Effector memory CD8-positive, alpha-beta T cell (primary cell): ENCODE results near the gene SPON2.
A peak's percentile ranks its signal among the peaks of the same experiment; 100 is the strongest.

Experiments
- ATAC-seq: fragments of 150-1000 bp; cut with Tn5 transposase; replicated peaks from 2 replicates; pipeline ENCODE4 v1.10.0; 2021; ENCODE audit warnings: mild to moderate bottlenecking, moderate library complexity
- DNase-seq, 3 experiments: peaks; one replicate each; pipeline ENCODE4 v3.0.0; 2021
- H3K27ac Mint-ChIP-seq, 2 donors: one replicate each; pipeline ENCODE4 v1.8.0; 2022; ENCODE audit warnings: mild to moderate bottlenecking in 2 of 2, mixed read lengths in 2 of 2, moderate library complexity in 2 of 2
- H3K27me3 Mint-ChIP-seq, 2 donors: one replicate each; pipeline ENCODE4 v1.8.0; 2022; ENCODE audit warnings: mixed read lengths in 2 of 2
- H3K36me3 Mint-ChIP-seq: one replicate; pipeline ENCODE4 v1.8.0; 2022; ENCODE audit warnings: mild to moderate bottlenecking, moderate library complexity, mixed read lengths; ENCODE audit not compliant: insufficient read depth
- H3K4me1 Mint-ChIP-seq, 2 donors: one replicate each; pipeline ENCODE4 v1.8.0; 2022; ENCODE audit warnings: low read depth in 2 of 2, mixed read lengths in 2 of 2
- H3K4me3 Mint-ChIP-seq, 2 donors: one replicate each; pipeline ENCODE4 v1.8.0; 2022; ENCODE audit warnings: mild to moderate bottlenecking in 2 of 2, mixed read lengths in 2 of 2, moderate library complexity in 2 of 2
- H3K9me3 Mint-ChIP-seq, 2 donors: one replicate each; pipeline ENCODE4 v1.8.0; 2022; ENCODE audit warnings: mixed read lengths in 2 of 2

SPON2 gene

DNA sequence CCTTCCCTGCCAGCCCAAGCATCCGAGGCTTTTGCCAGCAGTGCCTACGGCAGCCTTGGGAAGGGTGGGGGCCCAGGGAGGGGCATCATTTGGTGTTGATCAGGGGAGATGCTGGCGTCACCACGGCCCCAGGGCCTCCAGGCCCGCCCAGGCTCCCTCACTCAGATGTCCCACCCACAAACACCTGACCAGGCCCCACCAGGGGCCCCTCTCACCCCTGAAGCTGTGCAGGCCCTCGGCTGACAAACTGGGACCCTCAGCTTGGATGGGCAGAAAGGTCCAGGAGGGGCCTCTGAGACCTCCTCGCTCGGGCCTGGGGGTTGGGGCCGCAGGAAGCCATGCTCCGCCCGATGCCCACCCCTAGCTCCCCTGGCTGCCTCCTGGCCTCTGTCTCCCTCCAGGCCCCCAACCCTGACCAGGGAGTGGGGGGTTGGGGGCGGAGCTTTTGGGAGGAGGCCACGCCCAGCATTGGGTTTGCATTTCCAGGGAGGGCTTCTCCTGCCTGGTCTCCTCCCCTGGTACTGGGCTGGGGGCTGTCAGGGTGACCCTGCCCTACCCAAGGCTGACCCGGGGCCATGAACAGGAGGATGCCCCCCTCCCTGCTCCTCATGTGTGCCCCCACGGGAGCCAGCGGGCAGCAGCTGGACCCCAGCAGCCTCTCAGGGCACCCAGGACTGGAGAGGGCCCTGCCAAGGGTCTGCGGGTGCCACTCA lies 33.4 kb upstream of the SPON2 start:
- Mint-ChIP-seq H3K4me1 (peaks cover 36 to 51% of the 10 kb centered on the region in 2 donors), H3K4me3 (peak overlapping the region; percentile 91 to 93), H3K36me3 (peaks cover 31% of the 10 kb centered on the region), H3K9me3 (no peaks in the 10 kb centered on the region), H3K27me3 (no peaks in the 10 kb centered on the region), H3K27ac (peak overlapping the region in 1 of 2 donors; percentile 99)
- no peak for ATAC-seq
- DNase-seq = no peak

DNA sequence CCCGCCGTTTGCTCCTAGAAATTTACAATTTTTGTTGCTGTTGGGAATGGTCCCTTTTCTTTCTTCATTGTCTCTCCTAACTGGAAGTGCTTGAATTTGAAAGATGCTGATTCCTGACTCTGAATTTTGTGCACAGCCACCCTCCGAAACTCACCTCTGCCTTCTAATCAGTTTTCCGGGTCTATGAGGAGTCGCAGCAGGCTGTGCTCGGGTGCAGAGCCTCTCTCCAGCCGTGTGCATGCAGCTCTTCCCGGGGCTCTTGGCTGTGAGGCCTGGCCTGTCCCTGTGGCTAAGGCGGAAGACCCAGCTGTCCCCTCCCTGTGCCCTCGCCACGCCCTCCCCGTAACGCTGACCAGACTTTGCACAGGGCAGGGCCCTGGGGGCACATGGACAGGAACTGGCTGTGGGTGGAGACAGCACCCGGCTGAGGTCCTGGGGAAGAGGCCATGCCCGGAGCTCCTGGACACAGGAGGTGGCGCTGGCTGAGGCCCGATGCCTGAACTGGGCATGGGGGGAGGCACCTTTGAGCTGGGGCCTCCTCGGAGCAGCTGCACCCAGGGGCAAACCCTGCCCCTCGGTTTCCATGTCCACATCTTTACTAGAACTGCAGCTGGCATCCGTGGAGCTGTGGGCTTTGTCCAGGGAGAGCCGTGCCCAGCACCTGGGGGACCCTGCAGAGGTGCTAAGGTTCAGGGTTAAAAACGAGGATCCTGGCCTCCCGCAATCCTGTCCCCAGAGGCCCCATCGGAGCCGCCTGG lies 32.6 kb upstream of the SPON2 start:
- no peak for ATAC-seq
- Mint-ChIP-seq H3K9me3 (no peaks in the 10 kb centered on the region), H3K4me3 (peak overlapping the region; percentile 91 to 93), H3K27ac (peak overlapping the region; percentile 99), H3K27me3 (no peaks in the 10 kb centered on the region), H3K36me3 (peaks cover 35% of the 10 kb centered on the region), H3K4me1 (peaks cover 40 to 52% of the 10 kb centered on the region in 2 donors)
- DNase-seq = no peak

DNA sequence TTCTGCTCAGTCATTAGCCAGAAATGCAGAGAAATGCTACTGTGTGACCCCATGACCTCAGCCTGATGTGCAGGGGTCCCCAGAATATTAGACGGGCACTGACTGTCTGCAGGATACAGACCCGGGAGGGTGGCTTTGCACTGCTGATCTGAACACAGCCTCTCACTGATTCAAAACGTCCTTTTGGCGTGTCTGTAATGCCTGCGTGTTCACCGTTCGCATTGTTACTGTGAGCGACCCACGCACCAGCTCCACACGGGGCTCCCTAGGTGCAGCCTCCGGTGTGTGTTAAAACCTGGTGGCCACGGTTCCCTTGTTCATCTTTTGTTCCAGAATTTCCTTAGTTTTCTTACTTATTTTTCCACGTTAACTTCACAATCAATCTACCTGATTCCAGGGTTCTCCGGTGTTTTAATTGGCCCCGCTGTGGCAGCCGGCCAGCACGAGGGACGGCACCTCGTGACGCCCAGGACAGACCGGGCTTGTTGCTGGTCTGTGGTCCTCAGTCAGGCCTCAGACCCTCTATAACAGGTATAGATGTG lies 32.0 kb upstream of the SPON2 start:
- peak overlapping the region; percentile 99 for H3K27ac Mint-ChIP-seq
- H3K4me3 Mint-ChIP-seq = peak overlapping the region; percentile 91 to 93
- ATAC-seq (no peak), DNase-seq (no peak)
- H3K36me3 Mint-ChIP-seq = peaks cover 35% of the 10 kb centered on the region
- no peaks in the 10 kb centered on the region for H3K27me3 Mint-ChIP-seq
- H3K4me1 Mint-ChIP-seq = peaks cover 42 to 59% of the 10 kb centered on the region in 2 donors
- no peaks in the 10 kb centered on the region for H3K9me3 Mint-ChIP-seq

DNA sequence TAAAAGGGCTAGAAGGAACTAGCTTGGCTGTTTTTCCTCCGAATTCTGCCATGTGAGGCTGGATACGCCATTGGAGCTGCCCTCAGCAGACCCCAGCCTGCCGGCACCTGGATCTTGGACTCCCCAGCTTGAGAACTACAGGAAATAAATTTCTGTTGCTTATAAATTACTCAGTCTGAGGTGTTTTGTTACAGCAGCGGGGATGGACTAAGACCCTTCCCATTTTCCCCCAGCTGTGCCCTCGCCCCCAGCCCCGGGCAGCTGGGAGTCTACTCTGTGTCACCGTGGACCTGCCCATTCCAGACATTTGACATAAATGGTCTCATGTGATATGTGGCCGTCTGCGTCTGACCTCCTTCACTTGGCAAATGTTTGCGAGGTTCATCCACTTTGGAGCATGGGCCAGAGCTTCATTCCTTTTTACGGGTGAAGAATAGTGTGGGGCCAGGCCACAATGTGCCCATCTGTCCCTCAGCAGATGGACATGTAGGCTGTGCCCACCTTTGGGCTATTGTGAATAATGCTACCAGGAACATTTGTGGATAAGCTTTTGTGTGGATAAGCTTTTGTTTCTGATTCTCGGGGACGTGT lies 30.7 kb upstream of the SPON2 start:
- Mint-ChIP-seq H3K4me1 (peaks cover 46 to 58% of the 10 kb centered on the region in 2 donors), H3K27me3 (no peaks in the 10 kb centered on the region), H3K4me3 (peak overlapping the region; percentile 91 to 93), H3K36me3 (peaks cover 45% of the 10 kb centered on the region), H3K27ac (peak overlapping the region; percentile 99), H3K9me3 (no peaks in the 10 kb centered on the region)
- DNase-seq = no peak
- no peak for ATAC-seq

- Mint-ChIP-seq H3K27ac (peak overlapping the region; percentile 99), H3K36me3 (peaks cover 49% of the 10 kb centered on the region), H3K4me3 (peak overlapping the region; percentile 91 to 93), H3K4me1 (peaks cover 49 to 60% of the 10 kb centered on the region in 2 donors), H3K9me3 (no peaks in the 10 kb centered on the region), H3K27me3 (no peaks in the 10 kb centered on the region)
- DNase-seq = no peak
- no peak for ATAC-seq
These were observed 30.2 kb upstream of the SPON2 start for GRCh38 chr4:1202526-1203011.

- Mint-ChIP-seq H3K27me3 (no peaks in the 10 kb centered on the region), H3K4me3 (peak overlapping the region; percentile 91 to 93), H3K27ac (peak overlapping the region; percentile 99), H3K36me3 (peaks cover 55% of the 10 kb centered on the region), H3K4me1 (peaks cover 52 to 63% of the 10 kb centered on the region in 2 donors), H3K9me3 (no peaks in the 10 kb centered on the region)
- ATAC-seq = peak; percentile 66
- DNase-seq = peak; percentile 87 to 89 (median 87)
These were observed 29.6 kb upstream of the SPON2 start for GRCh38 chr4:1201851-1202525.

GRCh38 chr4:1200425-1201035 lies 28.1 kb upstream of the SPON2 start:
- Mint-ChIP-seq H3K9me3 (no peaks in the 10 kb centered on the region), H3K4me1 (peaks cover 60 to 68% of the 10 kb centered on the region in 2 donors), H3K27ac (peak overlapping the region; percentile 99), H3K27me3 (no peaks in the 10 kb centered on the region), H3K36me3 (peaks cover 68% of the 10 kb centered on the region), H3K4me3 (peak overlapping the region; percentile 91 to 93)
- ATAC-seq = peak; percentile 4
- no peak for DNase-seq

DNA sequence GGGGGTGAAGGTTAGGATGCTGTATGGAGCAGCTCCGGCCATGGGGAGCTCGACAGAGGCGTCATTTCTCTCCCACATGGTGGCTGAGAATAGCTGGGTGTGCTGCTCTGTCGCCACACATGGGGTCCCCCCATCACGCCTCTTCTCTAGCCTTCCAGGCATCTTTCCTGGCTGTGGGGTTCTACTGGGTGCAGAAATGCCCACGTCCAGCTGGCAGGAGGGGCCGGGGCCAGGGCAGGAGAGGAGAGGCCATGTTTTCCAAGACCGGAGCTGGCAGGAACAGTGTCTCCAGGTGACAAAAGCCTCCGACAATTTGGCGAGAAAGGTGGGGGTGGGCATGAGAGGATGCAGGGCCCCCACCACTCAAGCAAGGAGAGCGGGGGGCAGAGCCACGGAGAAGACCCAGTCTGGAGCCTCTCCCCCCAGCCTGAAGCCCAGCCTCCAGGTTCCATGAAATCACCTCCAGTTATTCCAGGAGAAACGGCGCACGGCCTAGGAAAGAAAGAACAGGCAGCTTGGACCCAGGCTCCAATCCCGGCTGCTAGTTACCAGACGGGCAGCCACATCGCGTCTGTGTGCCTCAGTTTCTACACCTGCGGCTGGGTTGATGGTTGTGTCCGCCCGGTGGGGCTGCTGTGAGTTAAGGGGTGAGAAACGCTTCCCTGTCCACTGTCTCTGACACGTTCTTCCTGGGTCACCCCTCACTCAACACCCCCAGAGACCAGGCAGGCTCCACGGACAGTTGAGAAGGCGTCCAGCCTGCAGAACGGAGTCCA lies 27.4 kb upstream of the SPON2 start:
- Mint-ChIP-seq H3K4me1 (peaks cover 57 to 61% of the 10 kb centered on the region in 2 donors), H3K4me3 (peak overlapping the region; percentile 91 to 93), H3K27ac (peak overlapping the region; percentile 99)

GRCh38 chr4:1198098-1198844 lies 25.9 kb upstream of the SPON2 start:
- no peaks in the 10 kb centered on the region for H3K27me3 Mint-ChIP-seq
- DNase-seq (no peak), ATAC-seq (no peak)
- H3K27ac Mint-ChIP-seq = peak overlapping the region; percentile 49 to 59
- H3K4me1 Mint-ChIP-seq = peaks cover 42 to 47% of the 10 kb centered on the region in 2 donors
- peak overlapping the region; percentile 15 to 37 for H3K4me3 Mint-ChIP-seq
- H3K9me3 Mint-ChIP-seq = no peaks in the 10 kb centered on the region
- peaks cover 56% of the 10 kb centered on the region for H3K36me3 Mint-ChIP-seq

More for the DNA sequence above, 27.4 kb upstream of the SPON2 start:
- Mint-ChIP-seq H3K27me3 (no peaks in the 10 kb centered on the region), H3K36me3 (peaks cover 68% of the 10 kb centered on the region), H3K9me3 (no peaks in the 10 kb centered on the region)
- no peak for DNase-seq
- ATAC-seq = no peak

- Mint-ChIP-seq H3K4me3 (no peak overlapping the region), H3K36me3 (peaks cover 52% of the 10 kb centered on the region), H3K4me1 (peaks cover 33% of the 10 kb centered on the region in 2 donors), H3K9me3 (no peaks in the 10 kb centered on the region), H3K27ac (peak overlapping the region; percentile 49 to 54), H3K27me3 (no peaks in the 10 kb centered on the region)
- no peak for DNase-seq
- no peak for ATAC-seq
These were observed 24.2 kb upstream of the SPON2 start for GRCh38 chr4:1196421-1197183.

GRCh38 chr4:1195891-1196401 lies 23.6 kb upstream of the SPON2 start:
- Mint-ChIP-seq H3K9me3 (no peaks in the 10 kb centered on the region), H3K4me3 (peak overlapping the region in 1 of 2 donors; percentile 35), H3K4me1 (peaks cover 27 to 33% of the 10 kb centered on the region in 2 donors), H3K27me3 (no peaks in the 10 kb centered on the region), H3K27ac (peak overlapping the region in 1 of 2 donors; percentile 25), H3K36me3 (peaks cover 45% of the 10 kb centered on the region)
- DNase-seq (no peak), ATAC-seq (no peak)
